Effector CD4-positive, alpha-beta T cell (primary cell): ENCODE data around the gene TNPO3.
"Not testable (repeated sequence)": the region's sequence is repeated elsewhere in the genome, so short reads cannot be mapped to it uniquely, and the experiment has no call there.

ENCODE experiments used
- DNase-seq: peaks from one replicate; pipeline ENCODE4 v3.0.0-alpha.2; 2020

Gene TNPO3

DNA sequence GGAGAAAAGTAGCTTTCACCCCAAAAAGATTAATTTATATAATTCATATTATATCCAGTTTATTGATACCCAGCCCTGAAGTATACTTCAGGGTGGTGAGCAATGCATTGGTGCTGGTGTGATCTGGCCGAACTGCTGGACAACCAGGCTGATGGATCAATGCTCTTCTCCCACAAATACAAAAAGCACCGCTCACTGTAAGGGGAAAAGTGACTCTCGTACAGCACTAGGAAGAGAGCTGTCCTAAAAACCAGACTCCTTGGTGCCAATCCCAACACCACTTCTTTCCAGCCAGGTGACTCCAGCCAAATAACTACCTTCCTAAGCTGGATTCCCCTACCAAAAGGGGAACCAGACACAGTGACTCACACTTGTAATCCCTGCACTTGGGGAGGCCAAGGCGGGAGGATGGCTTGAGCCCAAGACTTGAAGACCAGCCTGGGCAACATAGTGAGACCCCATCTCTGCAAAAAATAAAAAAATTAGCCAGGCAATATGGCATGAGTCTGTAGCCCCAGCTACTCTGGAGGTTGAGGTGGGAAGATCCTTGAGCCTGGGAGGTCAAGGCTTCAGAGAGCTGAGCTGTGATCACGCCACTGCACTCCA, 13.1 kb upstream of the TNPO3 start:
- no peak for DNase-seq

DNA sequence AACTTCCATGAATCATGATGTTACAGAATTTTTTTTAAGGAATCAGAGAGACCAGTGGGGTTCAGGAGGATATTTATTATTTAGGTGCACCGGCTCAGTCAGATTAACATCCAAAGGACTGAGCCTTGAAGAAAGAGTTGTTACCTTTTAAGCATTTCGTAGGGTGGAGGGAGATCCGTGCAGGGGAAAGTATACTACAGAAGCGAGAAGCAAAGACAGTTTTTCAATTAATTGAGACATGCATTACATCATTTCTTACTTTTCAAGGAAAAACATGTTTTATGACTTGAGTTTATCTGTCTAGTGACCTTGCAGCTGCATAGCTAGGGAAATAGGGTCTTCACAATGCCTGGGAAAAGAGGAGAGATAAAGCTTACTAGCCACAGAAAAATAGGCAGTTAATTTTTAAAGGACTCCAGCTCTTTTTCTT, 12.2 kb upstream of the TNPO3 start:
- DNase-seq: not testable (repeated sequence)

DNA sequence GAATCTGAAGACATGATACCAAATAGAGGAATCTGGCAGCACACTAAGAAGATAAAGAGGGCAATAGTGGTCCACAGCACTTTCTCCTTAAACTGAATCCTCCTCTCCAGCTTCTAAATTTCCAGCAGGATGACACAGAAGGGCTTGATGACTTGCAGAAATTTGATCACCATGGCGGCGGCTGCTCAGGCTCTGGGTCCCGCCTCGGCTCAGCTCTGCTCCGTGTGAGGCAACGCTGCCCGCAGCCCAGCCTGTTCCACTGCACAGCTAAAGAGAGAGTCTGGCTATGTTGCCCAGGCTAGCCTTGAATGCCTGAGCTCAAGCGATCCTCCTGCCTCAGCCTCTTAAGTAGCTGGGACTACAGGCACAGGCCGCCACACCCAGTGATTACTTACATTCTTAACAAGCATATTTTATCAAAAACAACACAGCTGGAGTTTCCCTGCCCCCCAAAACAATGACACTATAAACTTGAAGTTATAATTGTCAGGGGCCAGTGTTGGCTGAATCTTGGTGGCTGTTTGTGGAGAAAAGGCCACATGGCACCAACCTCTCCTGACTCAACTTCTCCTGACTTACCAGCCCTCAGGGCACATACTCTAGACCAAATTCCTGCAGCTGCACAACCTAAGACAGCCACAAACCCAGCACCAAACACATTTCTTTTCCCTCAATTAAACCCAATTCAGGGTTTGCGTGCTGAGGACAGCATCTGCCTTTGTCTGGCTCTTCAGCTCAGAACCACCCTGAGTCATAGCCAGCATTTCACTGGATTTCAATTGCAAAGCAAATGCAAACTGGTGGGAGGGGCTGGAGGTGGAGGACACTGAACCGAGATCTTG, 11.6 kb upstream of the TNPO3 start:
- no peak for DNase-seq

DNA sequence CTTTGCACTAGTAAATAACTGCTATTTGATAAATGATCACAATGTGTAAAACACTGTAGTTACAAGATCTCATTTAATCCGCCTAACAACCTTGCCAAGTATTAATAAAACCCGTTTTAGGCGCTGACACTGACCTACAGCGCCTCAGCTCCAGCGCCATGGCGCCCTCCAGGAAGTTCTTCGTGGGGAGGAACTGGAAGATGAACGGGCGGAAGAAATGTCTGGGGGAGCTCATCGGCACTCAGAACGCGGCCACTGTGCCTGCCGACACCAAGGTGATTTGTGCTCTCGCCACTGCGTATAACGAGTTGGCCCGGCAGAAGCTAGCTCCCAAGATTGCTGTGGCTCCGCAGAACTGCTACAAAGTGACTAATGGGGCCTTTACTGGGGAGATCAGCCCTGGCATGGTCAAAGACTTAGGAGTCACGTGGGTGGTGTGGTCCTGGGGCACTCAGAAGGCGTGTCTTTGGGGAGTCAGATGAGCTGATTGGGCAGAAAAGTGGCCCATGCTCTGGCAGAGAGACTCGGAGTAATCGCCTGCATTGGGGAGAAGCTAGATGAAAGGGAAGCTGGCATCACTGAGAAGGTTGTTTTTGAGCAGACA, 1.1 kb upstream of the TNPO3 start:
- DNase-seq: no peak

DNA sequence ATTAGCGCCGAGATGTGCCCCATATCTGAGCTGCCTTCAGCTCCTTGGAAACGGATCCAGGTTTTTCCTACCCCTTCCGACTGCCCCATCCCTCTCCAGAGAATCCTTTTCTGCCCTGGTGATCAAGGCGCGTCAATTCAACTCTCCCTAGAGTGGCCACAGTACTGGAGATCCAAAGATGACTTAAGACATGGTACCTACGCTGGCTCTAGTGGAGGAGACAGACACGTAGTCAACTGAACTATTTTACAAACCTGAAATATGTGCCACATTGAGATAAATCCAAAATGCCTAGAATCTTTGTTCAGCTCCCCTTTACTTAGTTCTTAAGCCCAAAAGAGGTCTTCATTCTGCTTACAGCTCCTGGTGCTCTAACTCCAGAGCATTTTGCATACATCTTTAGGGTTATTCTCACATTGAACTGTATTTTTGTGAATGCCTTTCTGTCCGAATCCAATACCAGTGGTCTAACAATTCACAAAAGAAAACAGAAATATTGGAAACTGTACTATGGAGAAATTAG, 444 bp upstream of the TNPO3 start:
- DNase-seq: no peak

DNA sequence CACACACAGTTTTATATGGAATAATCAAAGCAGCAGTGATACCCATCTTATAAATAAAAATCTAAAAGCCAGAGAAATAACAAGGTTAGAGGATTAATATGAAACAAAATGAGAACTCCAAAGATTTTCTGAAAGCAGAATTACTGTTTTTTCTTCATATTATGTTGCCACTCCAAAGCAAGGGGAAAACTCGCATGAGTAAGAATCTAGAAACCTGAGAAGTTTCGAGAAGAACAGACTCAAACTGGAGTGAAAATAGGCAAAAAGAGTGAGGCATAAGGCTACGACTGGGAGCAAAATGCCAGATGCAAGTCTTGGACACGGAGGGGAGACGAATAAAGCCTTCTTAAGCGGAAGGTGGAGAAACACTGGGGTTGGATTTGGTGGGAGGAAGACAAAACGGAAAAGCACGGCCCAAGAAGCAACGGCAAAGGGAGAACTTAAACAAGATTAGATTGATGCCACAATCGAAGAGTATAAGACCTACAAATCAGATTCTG, 923 bp downstream of the TNPO3 start:
- no peak for DNase-seq

DNA sequence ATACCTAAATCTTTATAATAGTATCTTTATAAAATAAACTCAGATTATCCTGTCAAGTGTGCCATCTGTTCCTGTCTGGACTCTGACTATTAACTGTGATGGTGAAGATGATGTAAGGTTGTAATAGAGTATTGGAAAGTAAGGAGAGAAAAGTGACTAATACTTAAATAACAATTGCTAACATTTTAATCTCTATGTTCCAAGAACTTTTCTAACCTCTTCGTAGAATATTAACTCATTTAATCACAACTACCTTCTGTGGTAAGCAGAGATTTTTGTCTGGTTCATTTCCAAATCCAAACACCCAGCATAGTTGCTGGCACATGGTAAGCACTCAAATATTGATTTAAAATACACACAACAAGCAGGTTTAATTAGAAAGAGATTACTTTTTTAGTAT, 2.5 kb downstream of the TNPO3 start:
- no peak for DNase-seq

DNA sequence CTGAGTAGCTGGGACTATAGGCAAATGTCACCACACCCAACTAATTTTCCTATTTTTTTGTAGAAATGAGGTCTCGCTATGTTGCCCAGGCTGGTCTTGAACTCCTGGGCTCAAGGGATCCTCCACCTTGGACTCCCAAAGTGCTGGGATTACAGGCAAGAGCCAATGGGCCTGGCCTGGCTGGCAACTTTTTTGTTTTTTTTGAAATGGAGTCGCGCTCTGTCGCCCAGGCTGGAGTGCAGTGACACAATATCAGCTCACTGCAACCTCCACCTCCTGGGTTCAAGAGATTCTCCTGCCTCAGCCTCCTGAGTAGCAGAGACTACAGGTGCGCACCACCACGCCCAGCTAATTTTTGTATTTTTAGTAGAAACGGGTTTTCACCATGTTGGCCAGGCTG, 3.5 kb downstream of the TNPO3 start:
- DNase-seq: not testable (repeated sequence)

DNA sequence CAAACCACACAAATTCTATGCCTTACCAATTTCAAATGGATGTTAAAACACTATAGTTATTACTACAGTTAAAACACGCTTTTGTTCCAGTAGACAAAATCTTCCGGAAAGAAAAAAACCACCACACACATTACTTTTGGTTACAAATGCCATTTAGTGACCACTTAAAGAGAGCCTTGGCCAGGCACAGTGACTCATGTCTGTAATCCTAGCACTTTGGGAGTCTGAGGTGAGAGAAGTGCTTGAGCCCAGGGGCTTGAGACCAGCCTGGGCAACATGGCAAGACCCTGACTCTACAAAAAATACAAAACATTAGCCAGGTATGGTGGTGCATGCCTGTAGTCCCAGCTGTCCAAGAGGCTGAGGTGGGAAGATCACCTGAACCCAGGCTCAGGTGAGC, 7.2 kb downstream of the TNPO3 start:
- no peak for DNase-seq

DNA sequence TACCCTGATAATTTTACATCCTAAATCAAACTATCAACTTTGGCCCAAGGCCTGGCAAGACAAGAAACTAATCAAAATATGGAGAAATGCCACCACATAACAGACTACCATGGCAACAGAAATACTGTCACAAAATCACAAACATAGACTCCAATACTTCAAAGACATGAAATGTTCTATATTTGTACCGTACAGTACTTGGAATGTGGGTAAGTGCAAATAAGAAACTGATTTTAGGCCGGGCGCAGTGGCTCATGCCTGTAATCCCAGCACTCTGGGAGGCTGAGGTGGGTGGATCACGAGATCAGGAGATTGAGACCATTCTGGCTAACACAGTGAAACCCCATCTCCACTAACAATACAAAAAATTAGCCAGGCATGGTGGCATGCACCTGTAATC, 9.2 kb downstream of the TNPO3 start:
- no peak for DNase-seq

DNA sequence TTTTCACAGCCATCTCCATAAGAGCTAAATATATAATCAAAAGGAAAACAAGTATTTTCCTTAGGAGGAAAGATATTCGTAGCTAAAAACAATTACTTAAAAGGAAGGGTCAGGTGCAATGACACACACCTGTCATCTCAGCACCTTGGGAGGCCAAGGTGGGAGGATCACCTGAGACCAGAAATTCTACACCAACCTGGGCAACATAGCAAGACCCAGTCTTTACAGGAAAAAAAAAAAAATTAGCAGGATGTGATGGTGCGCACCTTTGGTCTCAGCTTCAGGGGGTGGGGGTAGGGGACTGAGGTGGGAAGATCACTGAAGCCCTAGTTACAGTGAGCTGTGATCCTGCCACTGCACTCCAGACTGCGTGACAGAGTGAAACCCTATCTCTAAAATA, 11.9 kb downstream of the TNPO3 start:
- no peak for DNase-seq

DNA sequence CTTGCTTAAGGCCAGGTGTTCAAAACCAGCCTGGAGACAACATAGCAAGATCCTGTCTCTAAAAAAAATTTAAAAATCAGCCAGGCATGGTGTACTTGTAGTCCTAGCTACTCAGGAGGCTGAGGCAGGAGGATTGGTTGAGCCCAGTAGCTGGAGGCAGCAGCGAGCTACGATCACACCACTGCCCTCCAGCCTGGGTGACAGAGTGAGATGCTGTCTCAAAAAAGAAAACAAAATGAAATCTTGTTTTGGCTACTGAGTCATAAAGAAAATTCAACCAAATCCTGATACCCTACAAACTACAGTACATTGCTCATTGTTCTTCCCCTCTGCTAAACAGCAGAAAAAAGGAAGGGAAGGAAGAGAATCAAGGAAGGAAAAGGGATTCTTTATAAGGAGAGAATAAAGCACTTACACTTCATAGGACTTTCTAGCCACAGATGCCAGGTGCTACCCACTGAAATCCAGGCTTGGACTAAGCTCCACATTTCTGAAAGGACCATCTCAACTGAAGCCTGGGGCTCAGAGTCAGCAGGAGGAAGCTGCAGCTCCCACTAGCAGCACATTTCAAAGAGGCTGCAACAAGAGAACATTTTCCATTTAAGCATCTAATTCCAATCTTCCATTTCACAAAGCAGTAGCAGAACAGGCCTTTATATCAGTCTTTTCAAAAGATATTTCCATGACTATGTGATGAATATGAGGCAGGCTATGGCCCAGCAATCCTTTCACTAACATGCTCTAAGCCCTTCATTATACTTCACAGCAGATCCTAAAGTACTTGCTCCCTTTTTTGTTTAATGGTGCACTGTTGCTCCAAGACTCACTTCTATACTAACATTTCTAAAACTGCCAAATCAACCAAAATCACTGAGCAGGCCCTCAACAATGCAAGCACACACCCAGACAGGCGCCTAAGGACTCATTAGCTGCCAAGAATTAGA, 13.5 kb downstream of the TNPO3 start:
- DNase-seq: no peak

DNA sequence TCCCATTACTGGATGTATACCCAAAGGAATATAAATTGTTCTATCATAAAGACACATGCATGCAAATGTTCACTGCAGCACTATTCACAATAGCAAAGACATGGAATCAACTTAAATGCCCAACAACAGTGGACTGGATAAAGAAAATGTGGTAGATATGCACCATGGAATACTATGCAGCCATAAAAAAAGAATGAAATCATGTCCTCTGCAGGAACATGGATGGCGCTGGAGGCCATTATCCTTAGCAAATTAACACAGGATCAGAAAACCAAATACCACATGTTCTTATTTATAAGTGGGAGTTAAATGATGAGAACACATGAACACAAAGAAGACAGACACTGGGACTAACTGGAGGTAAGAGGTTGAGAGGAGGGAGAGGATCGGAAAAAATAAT, 16.4 kb downstream of the TNPO3 start:
- not testable (repeated sequence) for DNase-seq

DNA sequence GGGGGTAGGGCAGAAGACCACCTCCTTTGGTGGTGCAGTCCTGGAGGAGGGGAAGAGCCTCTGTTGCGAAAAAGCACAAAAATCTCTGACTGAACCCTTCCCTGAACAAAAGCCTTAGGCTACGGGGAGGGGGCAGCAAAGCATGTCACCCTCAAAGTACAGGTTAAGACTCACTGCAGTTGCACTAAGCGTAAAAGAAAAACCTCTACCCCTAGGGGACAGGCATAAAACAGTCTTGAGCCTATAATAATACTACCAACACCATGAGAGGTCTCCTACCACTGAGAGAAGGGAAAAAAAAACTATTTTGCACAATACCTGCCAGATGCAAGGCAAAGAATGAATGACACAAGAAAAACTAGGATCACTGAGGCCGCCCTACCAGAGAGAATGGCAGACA, 17.3 kb downstream of the TNPO3 start:
- DNase-seq: no peak

DNA sequence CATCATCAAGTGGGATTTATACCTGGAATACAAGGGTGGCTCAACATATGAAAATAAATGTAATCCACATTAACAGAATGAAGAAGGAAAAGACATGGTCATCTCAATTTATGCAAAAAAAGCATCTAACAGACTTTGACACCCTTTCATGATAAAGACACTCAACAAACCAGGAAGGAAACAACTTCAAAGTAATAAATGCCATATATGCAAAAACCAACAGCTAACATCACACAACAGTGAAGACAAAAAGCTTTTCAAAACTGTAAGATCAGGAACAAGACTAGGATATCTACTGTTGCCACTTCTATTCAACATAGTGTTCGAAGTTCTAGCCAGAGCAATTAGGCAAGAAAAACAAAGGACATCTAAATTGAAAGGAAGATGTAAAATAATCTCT, 22.9 kb downstream of the TNPO3 start:
- no peak for DNase-seq

DNA sequence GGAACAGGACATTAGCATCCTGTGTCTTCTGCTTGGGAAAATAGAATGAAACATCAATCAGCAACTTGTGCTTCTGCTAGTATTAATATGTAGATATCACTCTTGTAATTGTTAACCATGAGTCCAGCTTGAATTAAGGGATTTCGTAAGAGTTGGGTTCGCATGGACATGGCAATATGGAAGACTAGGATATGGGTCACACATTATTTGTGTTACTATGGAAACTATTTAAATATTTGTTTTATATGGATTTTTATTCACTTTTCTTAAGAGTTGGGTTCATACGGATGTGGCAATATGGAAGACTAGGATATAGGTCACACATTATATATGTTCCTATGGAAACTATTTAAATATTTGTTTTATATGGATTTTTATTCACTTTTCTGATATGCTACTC, 24.5 kb downstream of the TNPO3 start:
- DNase-seq: no peak

DNA sequence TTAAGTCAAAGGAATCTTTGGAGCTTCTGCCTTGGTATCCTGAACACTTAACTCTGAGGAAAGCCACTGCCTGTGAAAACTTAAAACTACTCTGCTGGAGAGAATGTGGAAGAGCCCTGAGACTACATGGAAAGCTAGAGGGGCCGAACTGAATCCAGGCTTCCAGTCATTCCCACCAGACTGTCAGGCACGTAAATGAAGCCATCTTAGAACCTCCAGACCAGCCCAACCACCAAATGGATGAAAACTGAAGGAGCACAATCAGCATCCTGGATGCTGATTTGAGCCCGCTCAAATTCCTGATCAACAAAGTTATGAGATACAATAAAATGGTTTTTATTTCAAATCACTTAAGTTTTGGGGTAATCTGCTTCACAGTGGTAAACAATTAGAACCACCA, 30.8 kb downstream of the TNPO3 start:
- no peak for DNase-seq

DNA sequence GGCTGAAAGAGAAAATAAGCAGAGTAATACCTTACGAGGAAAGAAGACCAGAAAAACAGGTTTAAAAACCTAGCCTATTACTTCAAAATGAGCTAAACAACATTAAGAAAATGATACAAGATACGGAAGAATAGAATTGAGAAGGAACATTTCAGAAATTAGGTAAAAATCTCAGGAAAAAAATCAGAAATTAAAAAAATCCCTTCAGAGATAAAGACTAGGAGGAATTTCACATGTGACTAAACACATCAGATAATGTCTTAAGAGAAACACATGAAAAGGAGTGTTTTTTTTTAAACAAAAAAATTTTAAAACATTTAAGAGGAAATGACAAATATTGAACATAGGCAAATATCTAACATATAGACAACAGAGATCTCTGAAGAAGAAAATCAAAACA, 33.3 kb downstream of the TNPO3 start:
- DNase-seq: no peak

DNA sequence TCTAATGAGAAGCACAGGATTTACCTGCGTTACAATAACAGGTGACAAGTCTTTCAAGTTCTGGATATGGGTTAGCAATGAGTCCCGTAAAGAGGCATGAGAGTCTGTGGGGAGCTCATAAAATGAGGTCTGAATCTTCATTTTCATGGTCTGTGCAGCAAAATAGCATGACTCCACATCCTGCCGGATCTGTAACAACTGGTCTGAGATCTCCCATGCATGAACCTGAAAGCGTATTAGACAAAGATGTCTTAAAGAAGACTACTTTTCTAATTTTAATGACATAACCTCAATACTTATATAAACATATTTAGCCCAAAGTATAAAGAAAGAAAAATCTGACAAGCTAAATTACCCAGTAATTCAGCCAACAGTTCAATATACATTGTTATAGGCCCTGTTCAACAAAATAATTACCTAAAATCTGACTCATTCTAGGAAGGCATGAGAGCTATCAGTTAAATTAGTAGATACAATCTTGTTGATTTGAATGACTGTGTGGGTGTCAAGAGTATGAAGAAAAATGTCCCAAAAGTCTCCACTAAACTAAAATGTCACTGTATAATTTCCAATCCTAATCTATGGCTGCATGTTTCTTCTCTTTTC, 36.9 kb downstream of the TNPO3 start:
- no peak for DNase-seq

DNA sequence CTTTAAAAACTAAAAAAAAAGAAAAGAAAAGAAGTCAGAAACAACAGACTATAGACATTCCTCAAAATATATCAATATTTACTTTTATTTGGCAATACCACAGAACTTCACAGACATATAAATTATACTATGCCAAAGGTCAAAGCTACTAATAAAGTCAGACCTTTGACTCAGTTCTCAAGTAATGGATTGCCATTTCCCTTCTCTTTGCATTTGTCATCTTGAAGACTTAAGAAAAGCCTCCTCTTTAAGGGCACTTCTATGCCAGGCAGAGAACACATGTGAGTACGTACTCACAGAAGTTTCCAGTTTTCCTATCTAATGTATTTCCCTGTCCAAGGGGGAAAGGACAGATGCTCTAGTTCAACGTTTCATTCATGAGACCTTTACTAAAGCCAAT, 37.6 kb downstream of the TNPO3 start:
- DNase-seq: no peak

DNA sequence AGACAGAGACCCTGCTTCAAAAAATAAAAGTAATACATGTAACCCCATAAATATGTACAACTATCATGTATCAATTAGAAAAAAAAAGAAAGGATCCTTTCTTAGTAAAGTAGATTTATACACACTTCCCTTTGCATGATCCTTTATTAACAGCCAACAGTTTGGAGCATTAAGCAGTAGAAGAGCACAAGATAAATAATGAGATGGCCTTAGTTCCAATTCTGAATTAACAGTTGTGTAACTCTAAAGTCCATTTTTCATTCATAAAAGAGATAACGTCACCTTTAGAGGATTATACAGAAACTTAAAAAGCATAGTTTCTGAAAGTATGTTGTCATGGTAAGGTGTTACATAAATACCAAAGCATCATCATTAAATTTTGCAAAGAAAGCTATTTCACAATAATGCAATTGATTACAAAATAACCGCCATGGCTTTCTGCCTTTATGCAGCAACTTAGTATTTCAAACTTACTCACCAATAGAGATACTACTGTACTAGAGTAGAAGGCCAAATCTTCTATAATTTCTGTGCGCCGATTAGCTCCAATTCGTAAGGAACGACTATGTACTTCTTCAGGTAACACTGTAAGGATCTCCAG, 40.3 kb downstream of the TNPO3 start:
- no peak for DNase-seq
